ENCODE data around the gene DOCK6.

DOCK6 gene

GRCh38 chr19:11273989-11274388, 11.7 kb upstream of the DOCK6 start:
- no peak for DNase-seq (ENCODE audit: low read depth, low spot score)

GRCh38 chr19:11273296-11273695, 11.0 kb upstream of the DOCK6 start:
- no peak for DNase-seq (ENCODE audit: low read depth, low spot score)

GRCh38 chr19:11269408-11269807, 7.1 kb upstream of the DOCK6 start:
- no peak for DNase-seq (ENCODE audit: low read depth, low spot score)

GRCh38 chr19:11268783-11269267, 6.5 kb upstream of the DOCK6 start:
- DNase-seq (ENCODE audit: low read depth, low spot score), result peak; percentile 59

DNA sequence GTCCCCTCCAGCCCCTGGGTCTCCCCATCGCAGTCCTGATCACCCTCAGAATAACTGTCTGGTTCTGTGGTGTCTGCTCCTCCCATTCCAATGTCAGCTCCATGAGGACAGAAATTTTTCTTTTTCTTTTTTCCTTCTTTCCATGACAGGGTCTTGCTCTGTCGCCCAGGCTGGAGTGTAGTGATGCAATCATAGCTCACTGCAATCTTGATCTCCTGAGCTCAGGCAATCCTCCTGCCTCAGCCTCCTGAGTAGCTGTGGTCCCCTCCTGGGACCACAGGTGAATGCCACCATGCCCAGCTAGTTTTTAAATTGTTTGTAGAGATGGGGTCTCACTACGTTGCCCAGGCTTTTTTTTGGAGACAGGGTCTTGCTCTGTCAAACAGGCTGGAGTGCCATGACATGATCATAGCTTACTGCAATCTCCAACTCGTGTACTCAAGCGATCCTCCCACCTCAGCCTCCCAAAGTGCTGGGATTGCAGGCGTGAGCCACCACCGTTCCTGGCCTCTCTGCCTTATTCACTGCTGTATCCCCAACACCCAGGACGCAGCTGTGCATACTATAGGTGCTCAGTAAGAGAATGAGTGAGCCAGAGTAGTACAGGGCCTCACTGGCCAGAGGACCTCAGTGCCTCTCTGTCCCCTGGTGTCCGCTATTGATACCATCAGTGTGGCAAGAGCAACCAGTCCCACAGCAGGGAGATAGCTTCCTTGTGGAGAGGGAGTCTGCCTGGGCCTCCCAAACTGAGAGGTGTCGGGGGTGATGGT, 5.2 kb upstream of the DOCK6 start:
- no peak for DNase-seq (ENCODE audit: low read depth, low spot score)

GRCh38 chr19:11265785-11266236, 3.5 kb upstream of the DOCK6 start:
- no peak for DNase-seq (ENCODE audit: low read depth, low spot score)

GRCh38 chr19:11265177-11265784, 3.0 kb upstream of the DOCK6 start:
- no peak for DNase-seq (ENCODE audit: low read depth, low spot score)

GRCh38 chr19:11264452-11265176, 2.3 kb upstream of the DOCK6 start:
- no peak for DNase-seq (ENCODE audit: low read depth, low spot score)

DNA sequence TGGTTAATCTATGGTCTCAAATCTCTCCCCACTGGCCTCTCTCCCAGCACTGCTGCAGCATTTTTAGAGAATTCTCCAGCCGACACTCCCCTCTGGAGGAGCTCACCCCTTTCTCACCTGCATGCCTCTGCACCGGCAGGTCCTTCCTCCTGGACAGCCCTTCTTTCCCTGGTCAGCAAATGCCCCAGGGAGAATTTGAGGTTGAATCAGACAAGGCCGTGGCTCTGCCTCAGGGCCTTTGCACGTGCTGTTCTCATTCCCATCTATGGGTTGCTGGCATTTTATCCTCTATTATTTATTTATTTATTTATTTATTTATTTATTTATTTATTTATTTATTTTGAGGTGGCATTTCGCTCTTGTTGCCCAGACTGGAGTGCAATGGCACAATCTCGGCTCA, 1.4 kb upstream of the DOCK6 start:
- no peak for DNase-seq (ENCODE audit: low read depth, low spot score)

DNA sequence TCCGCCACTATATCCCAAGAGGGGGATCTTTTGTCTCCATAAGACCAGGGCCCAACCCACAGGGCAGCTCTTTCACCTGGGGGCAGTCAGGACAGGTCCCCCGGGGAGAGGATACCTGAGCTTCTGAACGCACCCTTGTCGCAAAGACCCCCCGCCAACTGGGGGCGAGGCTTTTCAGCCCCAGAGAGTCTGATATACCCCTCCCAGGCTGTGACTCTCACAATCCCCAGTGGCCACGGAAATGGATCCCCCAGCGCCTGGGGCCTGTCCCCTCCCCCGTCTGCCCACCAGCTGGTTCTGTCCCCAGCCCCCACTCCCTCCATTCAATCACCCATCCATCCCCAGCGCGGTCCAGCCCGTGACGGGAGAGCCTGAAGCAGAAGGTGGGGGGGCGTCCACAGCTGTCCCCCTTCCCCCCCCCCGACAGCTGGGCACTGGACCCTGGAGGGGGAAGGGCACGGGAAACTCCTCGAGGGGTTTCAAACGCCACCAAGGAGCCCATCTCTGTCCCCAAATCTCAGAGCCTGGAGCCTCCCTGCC, 823 bp downstream of the DOCK6 start:
- no peak for DNase-seq (ENCODE audit: low read depth, low spot score)

GRCh38 chr19:11260996-11261395, 1.3 kb downstream of the DOCK6 start:
- DNase-seq (ENCODE audit: low read depth, low spot score), result no peak

GRCh38 chr19:11257846-11258380, 4.4 kb downstream of the DOCK6 start:
- no peak for DNase-seq (ENCODE audit: low read depth, low spot score)

GRCh38 chr19:11256189-11256588, 6.1 kb downstream of the DOCK6 start:
- DNase-seq (ENCODE audit: low read depth, low spot score), result no peak

GRCh38 chr19:11254666-11255065, 7.7 kb downstream of the DOCK6 start:
- no peak for DNase-seq (ENCODE audit: low read depth, low spot score)

DNA sequence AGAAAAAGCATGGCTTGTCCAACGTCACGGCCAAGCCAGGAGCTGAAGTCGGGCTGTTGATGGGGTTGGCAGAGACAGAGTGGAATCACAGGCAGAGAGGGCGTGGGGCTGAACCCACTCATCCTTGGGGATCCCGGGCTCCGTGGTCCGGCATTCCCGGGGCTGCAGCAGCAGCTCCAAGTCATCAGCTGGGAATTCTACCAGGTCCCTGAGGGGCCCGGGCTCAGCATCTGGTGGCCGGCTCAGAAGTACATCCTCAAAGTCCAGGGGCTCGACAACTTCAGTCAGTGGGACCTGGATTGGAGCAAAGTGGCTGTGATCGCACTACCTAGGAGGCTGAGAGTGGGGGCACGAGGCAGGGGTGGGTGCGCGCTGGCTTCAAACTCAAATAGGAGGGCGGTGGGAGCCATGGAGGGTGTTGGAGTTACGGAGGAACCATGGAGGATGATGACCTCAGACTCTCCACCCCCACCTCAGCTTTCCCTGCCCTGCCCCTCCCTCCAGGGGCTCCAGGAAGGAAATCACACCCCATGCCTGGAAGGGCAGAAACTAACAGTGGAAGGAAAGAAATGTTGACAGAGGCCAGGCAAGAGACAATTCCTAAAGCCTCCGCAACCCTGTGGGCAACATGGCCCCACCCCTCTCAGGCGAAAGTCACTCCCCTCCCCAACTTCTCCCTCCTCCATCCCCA, 9.5 kb downstream of the DOCK6 start:
- no peak for DNase-seq (ENCODE audit: low read depth, low spot score)

GRCh38 chr19:11251650-11252314, 10.5 kb downstream of the DOCK6 start:
- DNase-seq (ENCODE audit: low read depth, low spot score), result no peak

DNA sequence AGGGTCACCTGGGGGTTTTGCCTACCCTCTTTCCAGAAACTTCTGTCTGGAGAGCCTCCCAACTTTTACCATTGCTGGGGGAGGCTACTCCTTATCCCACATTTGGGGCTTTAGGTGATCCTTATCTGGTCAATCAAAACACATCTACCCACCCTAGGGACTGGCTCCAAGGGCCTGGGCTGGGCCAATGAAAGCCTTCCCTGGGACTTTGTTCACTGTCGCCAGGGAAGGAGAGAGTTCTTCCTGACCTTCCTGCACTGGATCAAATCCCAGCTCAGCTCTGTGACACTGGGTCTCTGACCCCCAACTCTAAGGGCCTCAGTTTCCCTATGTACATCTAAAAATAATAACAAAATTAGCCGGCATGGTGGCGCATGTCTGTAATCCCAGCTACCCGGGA, 11.1 kb downstream of the DOCK6 start:
- DNase-seq (ENCODE audit: low read depth, low spot score), result no peak

DNA sequence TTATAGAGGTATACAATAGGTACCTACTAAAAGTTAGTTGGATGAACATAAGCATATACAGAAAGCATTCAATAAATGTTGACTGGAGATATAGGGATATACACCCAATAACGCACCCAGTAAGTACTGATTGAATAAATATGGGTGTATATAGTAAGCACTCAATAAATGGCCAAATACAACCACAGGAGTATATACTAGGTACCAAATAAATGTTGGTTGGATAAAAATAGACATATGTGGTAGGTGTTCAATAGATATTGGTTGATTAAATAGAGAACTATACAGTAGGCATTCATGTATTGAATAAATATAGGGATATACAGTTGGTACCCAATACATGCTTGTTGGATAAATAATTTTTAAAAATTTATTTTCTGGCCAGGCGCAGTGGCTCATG, 13.5 kb downstream of the DOCK6 start:
- no peak for DNase-seq (ENCODE audit: low read depth, low spot score)

DNA sequence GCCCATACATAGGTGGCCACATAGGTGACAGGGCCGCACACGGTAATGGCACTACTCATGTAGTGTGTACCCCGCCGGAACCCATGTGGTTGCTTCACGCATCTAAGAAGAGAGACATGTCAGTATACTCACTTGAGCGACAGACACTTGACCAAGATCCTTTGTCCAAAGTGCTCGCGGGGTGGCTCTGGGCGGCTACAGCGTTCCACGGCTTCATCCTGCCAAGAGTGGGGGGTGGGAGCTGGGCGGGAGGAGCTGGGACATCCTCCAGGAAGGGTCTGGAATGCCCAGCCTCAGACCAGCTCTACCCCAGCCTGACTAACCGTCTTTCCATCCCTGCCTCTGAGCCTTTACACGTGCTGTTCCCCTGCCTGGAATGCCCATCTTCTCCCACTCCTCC, 14.4 kb downstream of the DOCK6 start:
- no peak for DNase-seq (ENCODE audit: low read depth, low spot score)

DNA sequence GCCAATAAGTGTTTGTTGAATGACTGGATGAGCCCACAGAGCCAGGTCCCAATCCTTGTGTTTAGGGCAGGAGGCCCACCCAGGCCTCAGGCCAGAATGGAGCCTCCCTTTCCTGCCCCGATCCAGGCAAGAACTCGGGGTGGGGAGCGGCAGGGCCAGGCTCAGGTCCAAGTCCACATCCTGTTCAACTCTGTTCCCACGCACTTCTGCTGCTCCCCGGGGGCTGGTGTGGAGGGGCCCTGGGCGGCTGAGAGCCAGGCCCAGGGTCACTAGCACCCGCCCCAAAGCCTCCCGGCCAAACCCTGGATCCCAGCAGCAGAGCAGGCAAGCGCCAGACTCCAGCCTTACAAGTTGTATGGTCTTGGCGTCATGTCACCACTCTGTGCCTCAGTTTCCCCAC, 14.9 kb downstream of the DOCK6 start:
- DNase-seq (ENCODE audit: low read depth, low spot score), result no peak

GRCh38 chr19:11246941-11247340, 15.4 kb downstream of the DOCK6 start:
- no peak for DNase-seq (ENCODE audit: low read depth, low spot score)
